PFSK-1 (cell line): ENCODE results near the gene GABRB3.

Experiments used
- FOXP2 ChIP-seq: optimal IDR thresholded peaks from 2 replicates; pipeline ENCODE3; 2011; ENCODE audit warnings: borderline replicate concordance, control low read depth, inconsistent platforms; ENCODE audit not compliant: insufficient read depth; ENCODE audit errors: extremely low read length, extremely low read depth
- POLR2AphosphoS5 ChIP-seq: IDR thresholded peaks from 2 replicates; pipeline ENCODE4 v1.6.1; 2012; ENCODE audit warnings: low read depth, mild to moderate bottlenecking, control low read depth, low read length, moderate library complexity
- TAF1 ChIP-seq: IDR thresholded peaks from 2 replicates; pipeline ENCODE4 v1.6.1; 2012; ENCODE audit warnings: low read length, control low read depth, borderline replicate concordance; ENCODE audit not compliant: insufficient read depth
- TF ChIP-seq, protein P1 (sequence below), 2 experiments: IDR thresholded peaks; 2 replicates each; pipeline versions ENCODE4 v1.6.1 to v1.8.0; 2011 to 2012; ENCODE audit warnings: low read depth in 2 of 2, low read length in 2 of 2, control low read depth in 1 of 2, inconsistent platforms in 1 of 2, mild to moderate bottlenecking in 1 of 2, moderate library complexity in 1 of 2; ENCODE audit not compliant: insufficient read depth in 1 of 2

GRCh38 chr15:26662283-26662682 is 110.6 kb downstream of the GABRB3 start:
- TF ChIP-seq POLR2AphosphoS5 (no peak), TAF1 (no peak), FOXP2 (no peak)
- TF ChIP-seq, protein P1, sequence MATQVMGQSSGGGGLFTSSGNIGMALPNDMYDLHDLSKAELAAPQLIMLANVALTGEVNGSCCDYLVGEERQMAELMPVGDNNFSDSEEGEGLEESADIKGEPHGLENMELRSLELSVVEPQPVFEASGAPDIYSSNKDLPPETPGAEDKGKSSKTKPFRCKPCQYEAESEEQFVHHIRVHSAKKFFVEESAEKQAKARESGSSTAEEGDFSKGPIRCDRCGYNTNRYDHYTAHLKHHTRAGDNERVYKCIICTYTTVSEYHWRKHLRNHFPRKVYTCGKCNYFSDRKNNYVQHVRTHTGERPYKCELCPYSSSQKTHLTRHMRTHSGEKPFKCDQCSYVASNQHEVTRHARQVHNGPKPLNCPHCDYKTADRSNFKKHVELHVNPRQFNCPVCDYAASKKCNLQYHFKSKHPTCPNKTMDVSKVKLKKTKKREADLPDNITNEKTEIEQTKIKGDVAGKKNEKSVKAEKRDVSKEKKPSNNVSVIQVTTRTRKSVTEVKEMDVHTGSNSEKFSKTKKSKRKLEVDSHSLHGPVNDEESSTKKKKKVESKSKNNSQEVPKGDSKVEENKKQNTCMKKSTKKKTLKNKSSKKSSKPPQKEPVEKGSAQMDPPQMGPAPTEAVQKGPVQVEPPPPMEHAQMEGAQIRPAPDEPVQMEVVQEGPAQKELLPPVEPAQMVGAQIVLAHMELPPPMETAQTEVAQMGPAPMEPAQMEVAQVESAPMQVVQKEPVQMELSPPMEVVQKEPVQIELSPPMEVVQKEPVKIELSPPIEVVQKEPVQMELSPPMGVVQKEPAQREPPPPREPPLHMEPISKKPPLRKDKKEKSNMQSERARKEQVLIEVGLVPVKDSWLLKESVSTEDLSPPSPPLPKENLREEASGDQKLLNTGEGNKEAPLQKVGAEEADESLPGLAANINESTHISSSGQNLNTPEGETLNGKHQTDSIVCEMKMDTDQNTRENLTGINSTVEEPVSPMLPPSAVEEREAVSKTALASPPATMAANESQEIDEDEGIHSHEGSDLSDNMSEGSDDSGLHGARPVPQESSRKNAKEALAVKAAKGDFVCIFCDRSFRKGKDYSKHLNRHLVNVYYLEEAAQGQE (IDR thresholded peaks at IDR 0.05; ENCODE audit: insufficient read depth in 1 of 2, low read depth in 2 of 2, low read length in 2 of 2), result no peak
